WERI-Rb-1 (cell line): Measurements from ENCODE around the gene POLR2E.
A peak's percentile ranks its signal among the peaks of the same experiment; 100 is the strongest.

Experiments
- DNase-seq: peaks from one replicate; pipeline ENCODE4 v3.0.0-alpha.2; 2020
- H3K27ac ChIP-seq: fragments of 250-450 bp; sonication (Bioruptor Pico); 2 replicates; pipeline ENCODE4 v1.5.1; 2020; ENCODE audit warnings: mild to moderate bottlenecking, moderate library complexity
- H3K27me3 ChIP-seq: fragments of 250-450 bp; sonication (Bioruptor Pico); 2 replicates; pipeline ENCODE4 v1.5.1; 2021; ENCODE audit warnings: mild to moderate bottlenecking, low read depth, moderate library complexity; ENCODE audit not compliant: insufficient read depth, severe bottlenecking
- H3K36me3 ChIP-seq: fragments of 250-450 bp; sonication (Bioruptor Pico); 2 replicates; pipeline ENCODE4 v1.5.1; 2020; ENCODE audit warnings: mild to moderate bottlenecking, moderate library complexity
- H3K4me3 ChIP-seq: 2 replicates; pipeline ENCODE4 v1.5.1; 2011; ENCODE audit warnings: low read depth, mild to moderate bottlenecking, control low read depth, low read length
- H3K9me3 ChIP-seq: fragments of 250-450 bp; sonication (Bioruptor Pico); 2 replicates; pipeline ENCODE4 v1.5.1; 2021; ENCODE audit warnings: mild to moderate bottlenecking, moderate library complexity; ENCODE audit not compliant: severe bottlenecking
- CTCF ChIP-seq: IDR thresholded peaks from 2 replicates; pipeline ENCODE4 v1.5.1; 2011; ENCODE audit warnings: low read depth, mild to moderate bottlenecking, control low read depth, inconsistent platforms, low read length

Gene POLR2E

GRCh38 chr19:1046836-1047695, 48.1 kb downstream of the POLR2E start:
- Histone ChIP-seq H3K4me3 (no peak overlapping the region), H3K9me3 (peaks cover 3% of the 10 kb centered on the region), H3K27me3 (no peaks in the 10 kb centered on the region), H3K36me3 (peaks cover 46% of the 10 kb centered on the region), H3K27ac (no peak overlapping the region)
- TF ChIP-seq CTCF: no peak
- DNase-seq: no peak

GRCh38 chr19:1046117-1046626, 49.0 kb downstream of the POLR2E start:
- DNase-seq: no peak
- H3K9me3 ChIP-seq: peaks cover 3% of the 10 kb centered on the region
- no peak overlapping the region for H3K4me3 ChIP-seq
- no peaks in the 10 kb centered on the region for H3K27me3 ChIP-seq
- TF ChIP-seq CTCF: no peak
- peaks cover 47% of the 10 kb centered on the region for H3K36me3 ChIP-seq
- H3K27ac ChIP-seq: no peak overlapping the region

- Histone ChIP-seq H3K9me3 (peaks cover 3% of the 10 kb centered on the region), H3K4me3 (no peak overlapping the region), H3K27ac (no peak overlapping the region), H3K27me3 (no peaks in the 10 kb centered on the region), H3K36me3 (peaks cover 47% of the 10 kb centered on the region)
- TF ChIP-seq CTCF: no peak
- DNase-seq: peak; percentile 80
Observed at GRCh38 chr19:1045247-1045603, 50.0 kb downstream of the POLR2E start.

- Histone ChIP-seq H3K9me3 (peaks cover 3% of the 10 kb centered on the region), H3K27ac (no peak overlapping the region), H3K4me3 (no peak overlapping the region), H3K36me3 (peaks cover 53% of the 10 kb centered on the region), H3K27me3 (no peaks in the 10 kb centered on the region)
- TF ChIP-seq CTCF: no peak
- no peak for DNase-seq
Observed at GRCh38 chr19:1042689-1043511, 52.3 kb downstream of the POLR2E start.

GRCh38 chr19:1041835-1042685, 53.1 kb downstream of the POLR2E start:
- Histone ChIP-seq H3K4me3 (no peak overlapping the region), H3K27ac (no peak overlapping the region), H3K27me3 (no peaks in the 10 kb centered on the region), H3K9me3 (peaks cover 3% of the 10 kb centered on the region), H3K36me3 (peaks cover 49% of the 10 kb centered on the region)
- no peak for TF ChIP-seq CTCF
- DNase-seq: no peak
